ENCODE data around the gene NR6A1.

DNA sequence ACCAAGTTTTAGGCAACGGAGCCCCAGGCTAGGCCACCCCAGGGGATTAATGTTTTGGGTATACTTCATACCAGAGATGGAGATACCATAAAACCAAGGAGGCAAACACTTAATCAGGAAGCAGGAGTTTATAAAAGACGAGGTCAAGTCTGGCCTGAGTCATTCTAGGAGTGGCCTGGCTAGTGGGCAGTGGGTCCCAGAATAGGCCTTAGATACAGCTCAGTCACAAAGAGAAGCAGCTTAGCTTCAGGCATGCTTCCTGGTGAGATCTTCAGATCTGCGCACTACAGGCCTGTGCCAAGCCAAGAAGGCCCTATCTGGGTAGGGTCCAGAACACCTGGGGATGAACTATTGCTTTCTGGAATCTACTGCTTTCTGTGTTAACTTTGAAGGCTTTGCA, 243.3 kb downstream of the NR6A1 start:
- TF ChIP-seq, protein P1, sequence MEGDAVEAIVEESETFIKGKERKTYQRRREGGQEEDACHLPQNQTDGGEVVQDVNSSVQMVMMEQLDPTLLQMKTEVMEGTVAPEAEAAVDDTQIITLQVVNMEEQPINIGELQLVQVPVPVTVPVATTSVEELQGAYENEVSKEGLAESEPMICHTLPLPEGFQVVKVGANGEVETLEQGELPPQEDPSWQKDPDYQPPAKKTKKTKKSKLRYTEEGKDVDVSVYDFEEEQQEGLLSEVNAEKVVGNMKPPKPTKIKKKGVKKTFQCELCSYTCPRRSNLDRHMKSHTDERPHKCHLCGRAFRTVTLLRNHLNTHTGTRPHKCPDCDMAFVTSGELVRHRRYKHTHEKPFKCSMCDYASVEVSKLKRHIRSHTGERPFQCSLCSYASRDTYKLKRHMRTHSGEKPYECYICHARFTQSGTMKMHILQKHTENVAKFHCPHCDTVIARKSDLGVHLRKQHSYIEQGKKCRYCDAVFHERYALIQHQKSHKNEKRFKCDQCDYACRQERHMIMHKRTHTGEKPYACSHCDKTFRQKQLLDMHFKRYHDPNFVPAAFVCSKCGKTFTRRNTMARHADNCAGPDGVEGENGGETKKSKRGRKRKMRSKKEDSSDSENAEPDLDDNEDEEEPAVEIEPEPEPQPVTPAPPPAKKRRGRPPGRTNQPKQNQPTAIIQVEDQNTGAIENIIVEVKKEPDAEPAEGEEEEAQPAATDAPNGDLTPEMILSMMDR (IDR thresholded peaks at IDR 0.05; ENCODE audit: insufficient read depth, low read length, poor library complexity, severe bottlenecking): no peak
- TF ChIP-seq EZH2phosphoT487 (conservative IDR thresholded peaks at IDR 0.05; ENCODE audit: low read length): no peak
